Upper lobe of right lung (tissue), 1 donor: ENCODE results near the gene SLC35A4. TPM values are rescaled to one million over a fixed set of nuclear protein-coding genes. Genes with fewer than 3 reads are reported as not detected.

Source experiments
- ATAC-seq: fragments of 200-7000 bp; cut with Tn5 transposase; one replicate; pipeline ENCODE4 v1.9.1; 2020; ENCODE audit warnings: mild to moderate bottlenecking, moderate library complexity
- DNase-seq: peaks from one replicate; pipeline ENCODE4 v3.0.0-alpha.2; 2020
- H3K27ac ChIP-seq: fragments of 200-600 bp; one replicate; pipeline ENCODE4 v1.8.0; 2022
- H3K27me3 ChIP-seq: fragments of 200-600 bp; one replicate; pipeline ENCODE4 v1.8.0; 2022; ENCODE audit warnings: mild to moderate bottlenecking
- H3K36me3 ChIP-seq: fragments of 200-600 bp; one replicate; pipeline ENCODE4 v1.8.0; 2022
- H3K4me1 ChIP-seq: fragments of 200-600 bp; one replicate; pipeline ENCODE4 v1.8.0; 2022
- H3K4me3 ChIP-seq: fragments of 200-600 bp; one replicate; pipeline ENCODE4 v1.8.0; 2022; ENCODE audit warnings: mild to moderate bottlenecking
- H3K9me3 ChIP-seq: fragments of 200-600 bp; one replicate; pipeline ENCODE4 v1.8.0; 2022
- intact Hi-C: fragments of 100-400 bp; cut with DNase I; formaldehyde crosslinking; loops from one replicate; pipeline ENCODE4 v1.11.0; 2022
- total RNA-seq: library from RNA; stranded (reverse); fragmentation: NEBNext Ultra II Directional; extraction: Animal tissue kit (Norgen Biotek cat#: 25700); gene quantifications from one replicate; pipeline ENCODE4 v1.2.1, GENCODE V29; 2021
- TF ChIP-seq, protein P1 (sequence below): fragments of 200-600 bp; IDR thresholded peaks from one replicate; pipeline ENCODE4 v1.8.0; 2022; ENCODE audit warnings: antibody characterized with exemption
- donor health status: DM: no; HTN: yes; CAD: no; lungs with severe emphysema.

The SLC35A4 gene
- total RNA-seq, 1 donor from 2014 or later, result 89.4 TPM

DNA sequence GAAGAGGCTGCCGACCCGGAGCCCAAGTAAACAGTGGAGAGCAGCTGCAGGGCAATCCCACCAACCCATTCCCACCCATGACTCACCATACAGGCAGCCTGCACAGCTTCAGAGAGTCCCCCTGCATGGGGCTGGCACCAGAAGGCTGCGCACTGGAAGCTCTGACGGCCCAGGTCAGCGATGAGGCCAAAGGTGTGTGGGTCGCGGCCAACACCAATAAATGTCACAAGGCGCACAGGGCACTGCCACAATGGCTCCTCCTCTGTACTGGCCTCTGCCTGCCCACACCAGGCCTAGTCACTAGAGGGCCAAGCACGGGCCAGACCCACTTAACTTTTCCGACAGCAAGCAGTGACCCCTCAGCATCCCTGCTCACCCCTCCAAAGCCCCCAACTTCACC, 4.4 kb upstream of the SLC35A4 start:
- ATAC-seq (no peak), DNase-seq (peak; percentile 57)
- Histone ChIP-seq H3K27me3 (no peaks in the 10 kb centered on the region), H3K9me3 (no peaks in the 10 kb centered on the region), H3K27ac (no peak overlapping the region), H3K4me3 (no peak overlapping the region), H3K4me1 (peaks cover 28% of the 10 kb centered on the region), H3K36me3 (peaks cover 8% of the 10 kb centered on the region)
- intact Hi-C loops, result loop anchor here (10.0 kb wide), 1 partner anchor 75 kb away; the partner anchor contains the start of genes CD14 and TMCO6
- TF ChIP-seq, protein P1, sequence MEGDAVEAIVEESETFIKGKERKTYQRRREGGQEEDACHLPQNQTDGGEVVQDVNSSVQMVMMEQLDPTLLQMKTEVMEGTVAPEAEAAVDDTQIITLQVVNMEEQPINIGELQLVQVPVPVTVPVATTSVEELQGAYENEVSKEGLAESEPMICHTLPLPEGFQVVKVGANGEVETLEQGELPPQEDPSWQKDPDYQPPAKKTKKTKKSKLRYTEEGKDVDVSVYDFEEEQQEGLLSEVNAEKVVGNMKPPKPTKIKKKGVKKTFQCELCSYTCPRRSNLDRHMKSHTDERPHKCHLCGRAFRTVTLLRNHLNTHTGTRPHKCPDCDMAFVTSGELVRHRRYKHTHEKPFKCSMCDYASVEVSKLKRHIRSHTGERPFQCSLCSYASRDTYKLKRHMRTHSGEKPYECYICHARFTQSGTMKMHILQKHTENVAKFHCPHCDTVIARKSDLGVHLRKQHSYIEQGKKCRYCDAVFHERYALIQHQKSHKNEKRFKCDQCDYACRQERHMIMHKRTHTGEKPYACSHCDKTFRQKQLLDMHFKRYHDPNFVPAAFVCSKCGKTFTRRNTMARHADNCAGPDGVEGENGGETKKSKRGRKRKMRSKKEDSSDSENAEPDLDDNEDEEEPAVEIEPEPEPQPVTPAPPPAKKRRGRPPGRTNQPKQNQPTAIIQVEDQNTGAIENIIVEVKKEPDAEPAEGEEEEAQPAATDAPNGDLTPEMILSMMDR, result no peak

DNA sequence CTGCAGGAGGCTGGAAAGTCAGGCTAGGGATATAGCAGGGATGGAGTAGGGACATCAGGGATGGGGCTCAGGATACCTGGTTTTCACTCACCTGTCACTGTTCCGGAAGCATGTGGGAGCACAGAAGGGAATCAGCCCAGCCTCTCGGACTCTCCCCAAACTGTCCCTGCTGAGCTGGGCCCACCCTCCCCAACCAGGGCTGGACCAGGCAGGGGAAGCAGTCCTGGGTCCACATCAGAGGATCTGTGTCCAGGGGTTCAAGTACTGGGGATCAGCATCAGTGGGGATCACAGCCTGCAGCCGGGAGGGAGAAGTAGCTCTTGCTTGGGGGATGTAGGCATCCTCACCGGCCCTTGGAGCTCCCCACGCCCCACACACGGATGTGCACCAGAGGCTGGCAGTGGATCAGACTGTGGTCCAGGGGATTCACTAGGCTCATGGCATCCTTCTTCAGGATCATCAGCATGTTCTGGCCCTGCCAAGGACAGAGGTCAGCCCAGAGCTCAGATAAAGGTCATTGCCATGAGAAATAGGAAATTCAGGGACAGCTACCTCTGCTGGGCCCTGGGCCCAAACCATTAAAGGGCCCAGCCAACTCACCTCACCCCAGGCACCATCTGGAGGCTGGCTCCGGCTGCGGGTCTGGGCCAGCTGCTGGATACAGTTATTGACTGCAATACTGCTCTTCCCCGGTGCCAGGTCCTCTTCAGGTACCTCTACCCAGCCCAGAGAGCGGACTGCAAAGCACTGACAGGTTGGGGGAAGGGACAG, 2.7 kb upstream of the SLC35A4 start:
- no peak overlapping the region for H3K27ac ChIP-seq
- ATAC-seq (no peak), DNase-seq (no peak)
- no peaks in the 10 kb centered on the region for H3K9me3 ChIP-seq
- H3K27me3 ChIP-seq, result no peaks in the 10 kb centered on the region
- TF ChIP-seq, protein P1, result no peak
- H3K4me1 ChIP-seq, result peaks cover 26% of the 10 kb centered on the region
- H3K36me3 ChIP-seq, result peaks cover 14% of the 10 kb centered on the region
- no peak overlapping the region for H3K4me3 ChIP-seq
- intact Hi-C loops, result loop anchor here (10.0 kb wide), 1 partner anchor 73 kb away; the partner anchor contains the start of genes CD14 and TMCO6

DNA sequence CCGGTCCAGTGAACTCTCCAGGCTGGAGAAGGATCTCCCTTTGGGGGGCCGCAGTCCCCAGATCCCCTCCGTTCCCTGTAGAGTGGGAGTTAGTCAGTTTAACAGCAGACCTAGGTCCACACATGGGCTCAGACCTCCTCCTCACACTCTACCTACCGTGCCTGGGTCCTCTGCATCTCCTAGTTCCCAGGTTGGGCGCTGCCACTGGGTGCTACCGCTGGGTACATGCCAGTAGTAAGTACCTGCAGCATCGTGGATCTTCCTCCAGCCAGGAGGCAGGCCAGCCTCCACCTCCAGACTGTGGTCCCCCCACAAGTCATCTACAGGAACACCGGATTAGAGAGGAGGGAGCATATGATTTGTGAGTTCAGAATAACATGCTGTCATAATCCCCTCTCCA, 1.0 kb upstream of the SLC35A4 start:
- Histone ChIP-seq H3K9me3 (no peaks in the 10 kb centered on the region), H3K36me3 (peaks cover 25% of the 10 kb centered on the region), H3K27me3 (no peaks in the 10 kb centered on the region), H3K4me3 (peak overlapping the region; percentile 72), H3K4me1 (peaks cover 24% of the 10 kb centered on the region), H3K27ac (peak overlapping the region; percentile 96)
- TF ChIP-seq, protein P1, result no peak
- intact Hi-C loops, result loop anchor here (10.0 kb wide), 1 partner anchor 71 kb away; the partner anchor contains the start of genes CD14 and TMCO6
- no peak for DNase-seq
- ATAC-seq, result no peak

DNA sequence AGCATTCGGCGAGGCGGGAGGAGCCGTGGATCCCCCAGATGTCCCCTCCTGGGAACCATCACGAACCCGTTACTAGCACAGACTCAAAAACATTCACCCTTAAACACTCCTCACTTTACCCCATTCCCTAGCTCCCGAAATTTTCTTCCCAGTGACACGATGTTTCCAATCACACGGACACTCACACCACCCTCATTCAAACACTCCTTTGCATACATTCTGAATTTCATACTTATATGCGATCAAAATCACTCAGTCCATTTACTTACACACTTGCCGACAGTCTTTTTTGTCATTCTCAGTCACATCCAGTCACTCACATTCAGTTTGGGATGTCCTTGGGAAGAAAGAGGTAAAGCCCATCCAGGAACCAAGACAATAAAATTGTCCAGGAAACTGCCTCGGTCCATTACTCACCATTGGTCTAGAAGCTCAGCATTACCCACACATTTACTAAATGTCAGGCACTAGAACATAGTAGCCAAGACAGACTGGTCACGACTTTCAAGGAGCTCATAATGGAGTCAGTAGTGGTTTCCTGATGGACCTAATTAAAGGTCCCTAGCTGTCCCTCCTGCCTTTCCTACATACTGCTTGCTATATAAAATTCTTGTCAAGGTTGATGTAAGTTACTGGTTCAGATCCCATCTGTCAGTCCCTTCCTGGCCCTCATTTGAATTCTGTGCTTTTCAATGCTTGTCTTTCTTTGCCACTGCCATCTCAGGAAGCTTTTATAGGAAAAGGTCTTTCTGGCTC, 574 bp downstream of the SLC35A4 start:
- Histone ChIP-seq H3K27ac (peak overlapping the region; percentile 96), H3K27me3 (no peaks in the 10 kb centered on the region), H3K4me3 (peak overlapping the region; percentile 72), H3K4me1 (peaks cover 38% of the 10 kb centered on the region), H3K36me3 (peaks cover 25% of the 10 kb centered on the region), H3K9me3 (no peaks in the 10 kb centered on the region)
- ATAC-seq (no peak), DNase-seq (no peak)
- TF ChIP-seq, protein P1, result no peak
- intact Hi-C loops, result loop anchor here (10.0 kb wide), 1 partner anchor 70 kb away; the partner anchor contains the start of genes CD14 and TMCO6

DNA sequence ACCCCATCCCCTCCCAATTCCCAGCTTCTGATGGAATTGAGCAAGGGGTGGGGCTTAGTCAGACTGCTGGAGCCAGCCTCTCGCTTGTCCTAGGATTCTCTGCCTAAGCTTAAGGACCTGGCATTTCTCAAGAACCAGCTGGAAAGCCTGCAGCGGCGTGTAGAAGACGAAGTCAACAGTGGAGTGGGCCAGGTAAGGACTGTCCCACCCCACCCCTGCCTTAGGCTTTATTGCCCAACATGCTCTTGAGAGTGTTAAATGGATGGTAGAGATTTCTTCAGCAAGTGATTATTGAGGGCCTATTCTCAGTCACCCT, 1.1 kb downstream of the SLC35A4 start:
- Histone ChIP-seq H3K4me1 (peaks cover 41% of the 10 kb centered on the region), H3K9me3 (no peaks in the 10 kb centered on the region), H3K36me3 (peaks cover 25% of the 10 kb centered on the region), H3K4me3 (peak overlapping the region; percentile 72), H3K27me3 (no peaks in the 10 kb centered on the region), H3K27ac (peak overlapping the region; percentile 96)
- ATAC-seq (peak; percentile 22), DNase-seq (peak; percentile 67)
- intact Hi-C loops, result loop anchor here (10.0 kb wide), 1 partner anchor 69 kb away; the partner anchor contains the start of genes CD14 and TMCO6
- TF ChIP-seq, protein P1, result no peak
